LHCN-M2 (cell line): ENCODE measurements around the gene NTM. TPM values are rescaled to one million over a fixed set of nuclear protein-coding genes. Genes with fewer than 3 reads are reported as not detected.
A peak's percentile ranks its signal among the peaks of the same experiment; 100 is the strongest.

ENCODE experiments used
- DNase-seq: peaks from one replicate; pipeline ENCODE4 v3.0.0-alpha.2; 2012; ENCODE audit warnings: low read depth
- total RNA-seq: library from RNA; depleted of rRNA; stranded (reverse); fragments of >200 nt; gene quantifications from 2 replicates; pipeline ENCODE4 v1.2.3, GENCODE V29; 2014

NTM gene
- total RNA-seq, 1 experiment from 2014 or later = 45.6 TPM

- no peak for DNase-seq
Measured at GRCh38 chr11:132200353-132200936, 830.0 kb downstream of the NTM start.

GRCh38 chr11:132202621-132203020 is 832.2 kb downstream of the NTM start:
- DNase-seq = peak; percentile 17

DNA sequence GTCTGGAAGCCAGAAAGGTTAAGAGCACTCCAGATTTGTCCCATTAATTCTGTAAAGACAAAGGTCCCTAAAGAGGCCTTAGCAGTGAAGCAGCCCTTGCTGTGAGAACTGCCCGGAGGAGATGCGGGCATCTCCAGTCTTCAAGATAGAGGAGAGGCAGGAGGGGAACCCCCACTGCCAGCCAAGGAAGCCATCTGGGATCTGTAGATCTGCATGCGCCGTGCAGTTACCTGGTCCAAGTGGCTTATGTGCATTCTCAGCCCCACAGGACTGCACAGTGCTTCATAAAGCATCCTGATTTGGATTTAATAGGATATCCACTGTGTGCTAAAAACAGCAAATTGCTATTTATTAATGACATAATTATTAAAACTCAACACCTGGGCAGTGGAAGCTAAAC is 834.6 kb downstream of the NTM start:
- DNase-seq = no peak

DNA sequence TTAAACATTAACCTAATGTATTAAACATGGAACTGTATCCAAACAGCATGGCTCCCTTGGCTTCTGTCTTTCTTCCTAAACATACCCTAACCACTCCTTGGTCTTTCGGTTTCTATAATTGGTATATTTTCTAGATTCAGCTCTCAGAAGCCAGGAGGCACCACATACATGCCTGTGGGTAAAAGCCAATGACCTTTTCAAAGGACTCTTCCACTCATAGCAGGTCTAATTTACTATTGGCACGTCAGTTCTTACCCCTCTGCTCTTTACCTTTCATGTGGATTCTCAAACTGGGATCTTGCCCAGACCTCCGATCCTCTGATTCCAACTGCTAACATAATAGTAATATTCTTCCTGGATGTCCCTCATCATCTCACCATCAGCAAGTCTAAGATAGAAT is 835.1 kb downstream of the NTM start:
- no peak for DNase-seq

- DNase-seq = peak; percentile 24
Measured at GRCh38 chr11:132206993-132207392, 836.6 kb downstream of the NTM start.

DNA sequence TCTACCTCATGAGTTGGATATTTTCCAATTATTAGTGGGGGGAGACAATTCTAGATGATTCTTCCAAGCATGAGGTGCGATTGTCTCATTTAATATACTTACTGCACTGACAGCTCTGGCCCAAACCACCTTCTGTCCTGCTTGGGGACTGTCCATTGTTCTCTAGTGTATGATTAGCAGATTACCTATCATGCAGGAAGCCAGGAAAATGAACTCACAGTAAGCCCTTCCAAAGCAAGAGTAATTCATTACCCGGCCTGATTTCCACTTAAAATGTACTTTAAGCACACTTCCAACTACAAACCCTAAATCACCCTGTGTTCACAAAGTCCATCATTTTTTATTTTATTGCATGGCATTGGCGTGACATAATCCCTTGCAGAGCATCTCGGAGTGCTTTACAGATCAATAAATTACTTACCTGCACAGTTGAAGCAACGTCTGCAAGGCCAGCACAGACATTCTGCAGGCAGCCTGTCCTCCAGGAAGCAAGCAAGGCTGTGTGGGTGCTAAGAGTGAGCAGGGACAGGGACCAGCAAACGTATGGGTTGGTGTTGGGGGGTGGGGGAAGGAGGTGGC is 838.2 kb downstream of the NTM start:
- no peak for DNase-seq

GRCh38 chr11:132211479-132211878 is 841.1 kb downstream of the NTM start:
- DNase-seq = no peak

GRCh38 chr11:132217856-132218255 is 847.4 kb downstream of the NTM start:
- no peak for DNase-seq

DNA sequence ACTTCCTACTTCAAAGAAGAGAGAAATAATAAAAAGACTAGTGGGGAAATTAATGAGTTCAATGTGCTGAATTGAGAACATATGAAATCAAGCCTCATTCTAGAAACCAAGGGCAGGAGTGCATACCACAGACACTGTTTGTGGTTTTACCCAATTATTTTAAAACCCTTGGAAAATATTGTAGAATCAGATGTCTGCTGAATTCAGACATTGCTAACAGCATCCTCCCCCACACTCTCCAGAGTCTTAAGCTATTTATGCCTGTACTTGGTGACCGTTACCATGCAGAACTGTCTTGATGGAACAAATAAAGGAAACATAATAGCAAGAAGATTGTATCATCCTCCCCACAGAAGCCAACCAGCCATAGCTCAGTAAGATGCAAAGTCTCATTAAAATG is 850.1 kb downstream of the NTM start:
- peak; percentile 83 for DNase-seq

GRCh38 chr11:132222345-132222744 is 851.9 kb downstream of the NTM start:
- DNase-seq = no peak

- DNase-seq = no peak
Measured at GRCh38 chr11:132226522-132226921, 856.1 kb downstream of the NTM start.

DNA sequence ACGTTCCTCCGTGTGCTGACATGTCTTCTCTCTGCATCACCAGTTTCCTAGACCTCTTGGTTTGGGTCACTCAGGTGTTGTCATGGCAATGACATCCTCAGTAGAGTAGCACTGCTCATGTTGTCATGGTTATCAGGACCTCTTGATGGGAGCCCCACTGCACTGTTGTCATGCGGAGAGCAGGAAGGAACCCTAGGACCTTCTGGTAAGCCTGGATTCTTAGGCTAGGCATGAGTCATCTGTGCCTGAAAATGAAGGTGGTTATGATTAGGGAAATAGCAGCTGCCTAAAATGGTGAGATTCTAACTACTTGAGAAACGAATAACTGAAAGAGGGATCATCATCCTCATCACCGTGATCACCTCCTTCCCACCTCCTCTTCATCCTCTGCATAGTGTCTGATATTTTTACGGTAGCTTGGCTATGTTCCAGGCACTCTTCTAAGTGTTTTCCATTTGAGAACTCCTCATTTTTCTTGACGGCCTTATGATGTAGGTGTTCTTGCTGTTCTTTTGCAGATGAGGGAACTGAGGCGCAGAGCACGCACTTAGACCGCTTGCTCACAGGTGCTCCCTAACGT is 858.4 kb downstream of the NTM start:
- DNase-seq = peak; percentile 35

DNA sequence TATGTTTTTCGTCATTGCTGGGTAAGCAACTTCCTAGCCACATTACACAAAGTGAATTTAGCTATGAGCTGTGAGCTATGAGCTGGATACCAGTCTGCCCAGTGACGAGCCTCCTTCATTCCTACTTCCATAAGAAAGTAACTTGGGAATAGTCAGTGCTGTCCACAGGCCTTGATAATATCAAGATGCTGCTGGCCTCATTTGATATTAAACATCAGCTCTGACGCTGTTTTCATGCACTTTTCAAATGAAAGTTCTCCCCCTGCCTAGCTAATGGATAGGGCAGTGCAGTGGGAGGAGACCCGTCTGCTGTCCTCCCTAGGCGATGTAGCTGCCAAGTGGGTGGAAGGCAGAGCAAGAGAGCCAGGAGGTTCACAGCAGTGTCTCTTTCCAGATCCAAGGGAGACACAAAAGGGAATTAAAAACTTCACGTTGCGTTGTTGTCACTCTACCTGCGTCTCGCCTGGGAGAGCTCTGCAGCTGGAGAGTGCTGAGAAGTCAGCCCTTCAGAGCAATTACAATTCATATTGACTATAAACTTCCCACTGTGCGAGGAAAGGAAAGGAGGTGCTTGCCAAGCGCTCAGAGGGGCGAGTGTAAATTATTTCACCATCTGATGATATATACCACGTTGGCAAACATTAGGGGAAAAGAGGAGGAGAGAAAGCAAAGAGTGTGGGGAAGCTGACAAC is 861.4 kb downstream of the NTM start:
- no peak for DNase-seq

GRCh38 chr11:132234878-132235277 is 864.5 kb downstream of the NTM start:
- DNase-seq = peak; percentile 66

DNA sequence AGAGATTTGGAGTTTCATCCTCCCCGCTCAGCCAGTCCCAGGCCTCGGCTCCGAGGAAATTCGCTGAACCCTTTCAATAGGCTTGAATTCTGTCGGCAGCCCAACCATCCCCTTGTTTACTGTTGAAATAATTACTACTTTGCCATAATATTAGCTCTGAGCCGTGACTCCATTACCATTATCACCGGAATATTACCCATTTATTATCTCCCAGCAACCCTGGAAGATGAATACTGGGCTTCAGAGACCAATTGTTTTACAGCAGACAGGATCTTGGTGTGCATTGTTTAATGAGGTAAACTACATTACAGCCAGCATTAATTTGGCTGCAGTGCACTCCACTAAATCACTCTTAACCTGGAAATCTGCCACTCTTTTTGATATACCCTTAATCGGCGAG is 867.4 kb downstream of the NTM start:
- DNase-seq = no peak

DNA sequence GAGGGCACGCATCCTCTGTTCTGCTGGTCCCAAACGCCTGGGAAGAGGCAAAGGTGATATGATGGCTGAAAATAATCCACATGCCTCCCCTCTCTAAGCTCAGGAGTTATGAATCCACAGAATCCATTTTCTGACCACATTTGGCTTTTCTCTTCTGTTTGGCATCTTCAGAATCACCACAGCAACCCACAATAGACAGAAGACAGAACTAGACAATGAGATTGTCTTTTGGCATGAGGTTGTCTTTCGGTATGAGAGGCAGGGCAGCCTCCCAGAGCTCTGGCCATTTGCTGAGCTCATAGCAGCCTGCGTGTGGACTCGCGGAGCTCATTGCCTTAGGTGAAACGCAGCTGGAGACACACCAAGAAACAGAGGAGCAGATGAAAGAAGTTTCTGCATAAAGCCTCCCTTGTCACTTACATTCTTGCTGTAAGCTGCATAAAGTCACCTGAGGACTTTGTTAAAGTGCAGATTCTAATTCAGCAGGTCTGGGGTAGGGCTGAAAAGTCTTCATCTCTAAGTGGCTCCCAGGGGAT is 868.0 kb downstream of the NTM start:
- DNase-seq = no peak

DNA sequence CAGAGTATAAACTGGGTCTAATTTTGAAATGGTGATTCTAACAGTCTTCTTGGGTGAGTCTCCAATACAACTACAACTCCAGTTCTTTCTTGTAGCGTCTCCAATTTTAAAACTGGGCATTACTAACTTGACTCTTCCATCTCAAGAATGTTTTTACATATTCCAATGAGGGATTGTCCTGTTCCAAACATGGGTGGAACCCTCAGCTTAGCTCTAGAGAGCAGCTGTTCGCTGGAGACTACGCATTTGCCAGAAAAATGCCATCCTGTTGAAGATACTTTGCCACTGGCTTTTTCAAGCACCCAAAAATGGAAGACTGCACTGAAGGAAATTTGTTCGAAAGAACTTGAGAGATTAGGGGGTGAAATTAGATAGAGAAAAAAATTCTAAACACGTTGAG is 870.0 kb downstream of the NTM start:
- DNase-seq = no peak

DNA sequence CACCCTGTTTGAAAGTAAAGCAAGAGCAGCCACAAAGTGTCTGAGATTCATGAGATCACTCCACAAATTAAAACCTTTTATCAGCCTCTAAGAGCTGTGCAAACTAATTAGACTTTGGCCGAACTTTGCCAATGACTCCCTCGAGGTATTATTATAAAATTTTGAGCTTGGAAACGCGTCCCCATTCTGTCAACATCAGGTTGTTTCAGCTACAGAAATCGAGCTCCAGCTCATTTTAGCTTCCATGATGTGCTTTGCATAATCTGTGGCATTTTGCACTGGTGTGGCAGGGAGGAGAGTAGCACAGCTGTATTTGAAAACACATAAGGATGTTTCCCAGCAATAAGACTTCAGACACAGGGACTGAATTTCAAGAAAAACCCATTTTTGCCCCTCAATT is 872.2 kb downstream of the NTM start:
- no peak for DNase-seq

DNA sequence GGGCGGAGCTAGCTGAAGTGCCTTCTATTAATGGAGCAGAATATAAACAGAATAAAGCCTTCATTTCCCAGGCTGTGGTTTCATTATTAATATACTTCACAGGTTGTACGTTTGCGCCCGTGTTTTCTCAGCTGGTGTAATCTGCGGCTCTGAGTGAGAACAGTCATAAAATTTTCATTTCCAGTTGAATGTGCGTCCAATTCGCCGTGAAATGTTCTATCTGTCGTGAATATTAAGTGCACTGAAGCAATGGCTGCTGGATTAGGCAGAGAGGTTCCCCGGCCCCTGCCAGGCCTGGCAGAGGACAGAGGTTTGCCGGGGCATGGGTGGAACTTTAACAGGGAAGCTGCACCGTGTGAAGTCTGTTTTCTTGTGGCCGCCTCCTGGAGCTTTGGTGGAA is 874.4 kb downstream of the NTM start:
- no peak for DNase-seq

DNA sequence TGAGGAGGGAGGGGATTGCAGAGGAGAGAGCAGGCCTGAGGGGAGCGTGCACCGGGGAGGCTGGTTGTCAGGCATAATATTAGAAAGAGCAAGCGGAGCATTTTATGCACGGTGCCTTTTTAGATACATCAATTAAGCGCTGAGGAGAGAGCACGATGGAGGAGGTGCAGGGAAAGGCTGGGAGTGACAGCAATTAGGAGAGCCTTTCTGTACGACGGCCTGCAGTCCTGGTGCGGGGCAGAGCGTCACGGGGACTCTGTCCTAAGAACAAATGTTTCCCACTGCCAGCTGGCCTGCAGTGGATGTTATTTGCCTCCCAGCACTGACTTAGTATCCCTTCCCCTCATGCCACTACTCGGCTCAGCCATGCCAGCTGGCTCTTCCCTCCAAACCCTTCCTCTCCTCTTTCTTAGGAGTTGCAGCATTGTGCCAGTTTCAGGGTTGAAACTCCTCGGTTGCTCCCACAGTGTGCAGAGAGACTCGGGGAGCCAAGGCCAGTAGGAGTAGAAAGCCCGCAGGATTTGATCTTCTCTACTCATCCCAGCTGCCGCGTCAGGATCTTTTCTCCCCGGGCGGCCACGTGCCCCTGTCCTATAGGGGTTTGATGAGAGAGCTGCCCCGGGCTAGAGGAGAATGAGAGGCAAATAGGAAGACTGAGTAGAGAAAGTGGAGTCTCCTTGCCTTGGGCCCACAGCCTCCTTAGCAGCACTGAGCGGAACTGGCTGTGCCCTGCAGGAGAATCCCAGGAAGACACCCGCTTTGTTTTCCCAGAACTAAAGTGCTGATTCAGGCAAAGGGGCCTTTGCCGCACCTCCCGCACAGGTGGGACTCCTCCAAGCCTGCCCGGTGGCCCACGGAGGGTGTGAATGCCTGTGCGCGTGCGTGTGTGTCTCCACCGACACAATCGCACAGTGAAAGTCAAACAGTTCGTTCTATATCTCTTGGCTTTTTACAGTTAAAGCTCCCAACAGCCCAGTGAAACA is 875.3 kb downstream of the NTM start:
- no peak for DNase-seq

GRCh38 chr11:132248580-132248979 is 878.2 kb downstream of the NTM start:
- no peak for DNase-seq
